Measurements from ENCODE around the gene SGCD.

Gene SGCD

GRCh38 chr5:156451505-156451904 lies 124.5 kb downstream of the SGCD start:
- no peak for TF ChIP-seq ZNF404 (tag by site-specific recombination; IDR thresholded peaks at IDR 0.05)
- no peak for TF ChIP-seq PRDM2 (tag by site-specific recombination; IDR thresholded peaks at IDR 0.05; ENCODE audit: borderline replicate concordance)
- no peak for TF ChIP-seq ZNF473 (tag by site-specific recombination; IDR thresholded peaks at IDR 0.05)
- TF ChIP-seq ZNF76 (tag by site-specific recombination; IDR thresholded peaks at IDR 0.05; ENCODE audit: borderline replicate concordance, low read depth) = no peak
- no peak for TF ChIP-seq ZNF596 (tag by site-specific recombination; IDR thresholded peaks at IDR 0.05)
- no peak for TF ChIP-seq OVOL3 (tag by site-specific recombination; IDR thresholded peaks at IDR 0.05)
- H3K9me3 ChIP-seq (ENCODE audit: control insufficient read depth, insufficient read depth, low read depth, low read length) = no peaks in the 10 kb centered on the region
- H3K27ac ChIP-seq (ENCODE audit: extremely low read depth, low read depth, low read length) = no peak overlapping the region
- no peaks in the 10 kb centered on the region for H3K36me3 ChIP-seq (ENCODE audit: control insufficient read depth in 2 of 2, insufficient read depth in 1 of 2, low read length in 2 of 2)
- H3K4me1 ChIP-seq (ENCODE audit: control insufficient read depth, insufficient read depth, low read length) = no peaks in the 10 kb centered on the region
- POLR2A ChIA-PET = no interaction called here
- CTCF ChIA-PET = no interaction called here
- no peak overlapping the region for H3K4me3 ChIP-seq (ENCODE audit: low read depth, low read length)

DNA sequence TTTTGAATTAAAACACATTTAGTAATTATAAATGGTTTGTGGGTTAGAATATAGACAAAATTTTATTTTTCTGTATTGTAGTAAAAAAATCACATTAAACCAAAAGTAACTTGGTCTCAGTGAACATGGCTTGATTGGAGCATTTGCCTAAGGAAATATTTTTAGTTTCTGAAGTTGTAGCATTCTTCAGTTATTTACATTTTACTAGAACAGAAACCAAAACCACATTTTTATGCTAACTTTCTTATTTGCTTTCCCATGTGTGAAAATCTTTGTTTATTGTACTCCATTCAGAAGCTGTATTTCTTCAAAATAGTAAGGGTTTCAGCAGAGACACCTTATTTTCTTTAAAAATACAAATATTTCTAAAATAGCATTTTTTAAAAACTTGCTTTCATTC lies 129.9 kb downstream of the SGCD start:
- POLR2A ChIA-PET = no interaction called here
- TF ChIP-seq FEZF1 (tag by site-specific recombination; IDR thresholded peaks at IDR 0.05) = no peak
- no peak for TF ChIP-seq ZSCAN4 (tag by site-specific recombination; IDR thresholded peaks at IDR 0.05)
- TF ChIP-seq, protein P1, sequence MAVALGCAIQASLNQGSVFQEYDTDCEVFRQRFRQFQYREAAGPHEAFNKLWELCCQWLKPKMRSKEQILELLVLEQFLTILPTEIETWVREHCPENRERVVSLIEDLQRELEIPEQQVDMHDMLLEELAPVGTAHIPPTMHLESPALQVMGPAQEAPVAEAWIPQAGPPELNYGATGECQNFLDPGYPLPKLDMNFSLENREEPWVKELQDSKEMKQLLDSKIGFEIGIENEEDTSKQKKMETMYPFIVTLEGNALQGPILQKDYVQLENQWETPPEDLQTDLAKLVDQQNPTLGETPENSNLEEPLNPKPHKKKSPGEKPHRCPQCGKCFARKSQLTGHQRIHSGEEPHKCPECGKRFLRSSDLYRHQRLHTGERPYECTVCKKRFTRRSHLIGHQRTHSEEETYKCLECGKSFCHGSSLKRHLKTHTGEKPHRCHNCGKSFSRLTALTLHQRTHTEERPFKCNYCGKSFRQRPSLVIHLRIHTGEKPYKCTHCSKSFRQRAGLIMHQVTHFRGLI (tag by site-specific recombination; IDR thresholded peaks at IDR 0.05) = no peak
- no peak for TF ChIP-seq ZNF26 (tag by site-specific recombination; IDR thresholded peaks at IDR 0.05)
- no peak for TF ChIP-seq ZNF670 (tag by site-specific recombination; IDR thresholded peaks at IDR 0.05; ENCODE audit: low read depth)
- no peak overlapping the region for H3K4me3 ChIP-seq (ENCODE audit: low read depth, low read length)
- CTCF ChIA-PET = no interaction called here
- no peak overlapping the region for H3K27ac ChIP-seq (ENCODE audit: extremely low read depth, low read depth, low read length)
- H3K36me3 ChIP-seq (ENCODE audit: control insufficient read depth in 2 of 2, insufficient read depth in 1 of 2, low read length in 2 of 2) = no peaks in the 10 kb centered on the region
- no peaks in the 10 kb centered on the region for H3K9me3 ChIP-seq (ENCODE audit: control insufficient read depth, insufficient read depth, low read depth, low read length)
- H3K4me1 ChIP-seq (ENCODE audit: control insufficient read depth, insufficient read depth, low read length) = no peaks in the 10 kb centered on the region

GRCh38 chr5:156459812-156460385 lies 132.9 kb downstream of the SGCD start:
- ChIA-PET POLR2A (no interaction called here), CTCF (no interaction called here)

More at GRCh38 chr5:156459812-156460385, 132.9 kb downstream of the SGCD start:
- H3K27ac ChIP-seq (ENCODE audit: extremely low read depth, low read depth, low read length) = no peak overlapping the region
- TF ChIP-seq ZNF529 (tag by site-specific recombination; IDR thresholded peaks at IDR 0.05; ENCODE audit: insufficient replicate concordance) = no peak
- no peak overlapping the region for H3K4me3 ChIP-seq (ENCODE audit: low read depth, low read length)
- H3K9me3 ChIP-seq (ENCODE audit: control insufficient read depth, insufficient read depth, low read depth, low read length) = no peaks in the 10 kb centered on the region
- no peaks in the 10 kb centered on the region for H3K4me1 ChIP-seq (ENCODE audit: control insufficient read depth, insufficient read depth, low read length)
- H3K36me3 ChIP-seq (ENCODE audit: control insufficient read depth in 2 of 2, insufficient read depth in 1 of 2, low read length in 2 of 2) = no peaks in the 10 kb centered on the region

All from HEK293 (cell line).